IMR-90 (cell line): Measurements from ENCODE around the gene PAPLN. TPM values are rescaled to one million over a fixed set of nuclear protein-coding genes. Genes with fewer than 3 reads are reported as not detected.

Source experiments
- ATAC-seq: fragments of 200-7000 bp; cut with Tn5 transposase; 2 replicates; pipeline ENCODE4 v1.9.1; 2020; ENCODE audit warnings: low read depth, mild to moderate bottlenecking, moderate library complexity
- BruUV-seq: library from RNA; stranded (reverse); fragments of 400-500 nt; replicated peaks from 2 replicates; lab custom pipeline; 2021; lab: Mats Ljungman, UMichigan
- CTCF ChIA-PET: fragments of 300-600 bp; formaldehyde crosslinking; extraction: SDS; loops from one replicate; lab custom pipeline; 2021; ENCODE audit warnings: antibody characterized with exemption; lab: Yijun Ruan, JAX
- POLR2A ChIA-PET: fragments of 300-600 bp; sonication (Branson Sonifier 250); formaldehyde crosslinking; loops from one replicate; lab custom pipeline; 2022; ENCODE audit warnings: antibody characterized with exemption; ENCODE audit not compliant: unreplicated experiment; lab: Charles Lee
- DNase-seq: peaks from one replicate; pipeline ENCODE4 v3.0.0; 2013
- H2AFZ ChIP-seq: replicated peaks from 2 replicates; pipeline ENCODE3; 2013; ENCODE audit warnings: low read length, mild to moderate bottlenecking; ENCODE audit not compliant: poor library complexity
- H2AK5ac ChIP-seq: 2 replicates; pipeline ENCODE4 v1.6.1; 2013; ENCODE audit warnings: low read depth, low read length, inconsistent platforms
- H2AK9ac ChIP-seq: replicated peaks from 2 replicates; pipeline ENCODE3; 2013; ENCODE audit warnings: mild to moderate bottlenecking, low read depth, low read length, moderate library complexity; ENCODE audit not compliant: poor library complexity
- H2BK120ac ChIP-seq: 2 replicates; pipeline ENCODE4 v1.6.1; 2013; ENCODE audit warnings: low read depth, low read length, inconsistent platforms
- H2BK15ac ChIP-seq: 3 replicates; pipeline ENCODE4 v1.6.1; 2013; ENCODE audit warnings: low read depth, low read length, inconsistent platforms
- H2BK20ac ChIP-seq: 2 replicates; pipeline ENCODE4 v1.6.1; 2013; ENCODE audit warnings: low read depth, mild to moderate bottlenecking, inconsistent platforms, low read length, moderate library complexity
- H2BK5ac ChIP-seq: 2 replicates; pipeline ENCODE4 v1.6.1; 2013; ENCODE audit warnings: mild to moderate bottlenecking, low read depth, low read length, inconsistent platforms; ENCODE audit not compliant: poor library complexity, severe bottlenecking
- H3K14ac ChIP-seq: replicated peaks from 2 replicates; pipeline ENCODE4 v1.6.1; 2013; ENCODE audit warnings: low read depth, low read length, inconsistent platforms
- H3K18ac ChIP-seq: 2 replicates; pipeline ENCODE4 v1.6.1; 2013; ENCODE audit warnings: low read depth, low read length, control low read depth
- H3K23ac ChIP-seq: 2 replicates; pipeline ENCODE4 v1.6.1; 2013; ENCODE audit warnings: low read depth, low read length, inconsistent platforms
- H3K27ac ChIP-seq: 2 replicates; pipeline ENCODE4 v1.5.1; 2013; ENCODE audit warnings: mild to moderate bottlenecking, control low read depth, low read length; ENCODE audit not compliant: insufficient read depth
- H3K27me3 ChIP-seq: 2 replicates; pipeline ENCODE4 v1.6.1; 2013; ENCODE audit warnings: low read length; ENCODE audit not compliant: control insufficient read depth, insufficient read depth
- H3K36me3 ChIP-seq: 2 replicates; pipeline ENCODE4 v1.6.1; 2013; ENCODE audit warnings: low read length, mixed read lengths; ENCODE audit not compliant: control insufficient read depth, insufficient read depth
- H3K4ac ChIP-seq: 2 replicates; pipeline ENCODE4 v1.6.1; 2013; ENCODE audit warnings: low read depth, low read length, inconsistent platforms
- H3K4me1 ChIP-seq: 2 replicates; pipeline ENCODE4 v1.6.1; 2013; ENCODE audit warnings: low read length, mixed read lengths; ENCODE audit not compliant: control insufficient read depth, insufficient read depth
- H3K4me2 ChIP-seq: 2 replicates; pipeline ENCODE4 v1.6.1; 2013; ENCODE audit warnings: low read depth, mild to moderate bottlenecking, control low read depth, low read length, moderate library complexity
- H3K4me3 ChIP-seq: 2 replicates; pipeline ENCODE4 v1.5.1; 2013; ENCODE audit warnings: low read depth, mild to moderate bottlenecking, control low read depth, low read length, moderate library complexity; ENCODE audit not compliant: insufficient read depth
- H3K56ac ChIP-seq: 2 replicates; pipeline ENCODE4 v1.6.1; 2013; ENCODE audit warnings: low read length, inconsistent platforms; ENCODE audit not compliant: insufficient read depth; ENCODE audit errors: extremely low read depth
- H3K79me1 ChIP-seq, 2 experiments: 2 replicates each; pipeline ENCODE4 v1.6.1; 2013; ENCODE audit warnings: low read length in 2 of 2, inconsistent platforms in 1 of 2, low read depth in 1 of 2
- H3K9ac ChIP-seq: 2 replicates; pipeline ENCODE4 v1.6.1; 2013; ENCODE audit warnings: low read depth, low read length, control low read depth
- H3K9me1 ChIP-seq: 2 replicates; pipeline ENCODE4 v1.6.1; 2013; ENCODE audit warnings: low read length, inconsistent platforms; ENCODE audit not compliant: insufficient read depth
- H3K9me3 ChIP-seq: 2 replicates; pipeline ENCODE4 v1.6.1; 2013; ENCODE audit warnings: low read length; ENCODE audit not compliant: control insufficient read depth, insufficient read depth
- H4K20me1 ChIP-seq: 2 replicates; pipeline ENCODE4 v1.6.1; 2013; ENCODE audit warnings: low read length, inconsistent platforms; ENCODE audit not compliant: insufficient read depth
- H4K5ac ChIP-seq: 2 replicates; pipeline ENCODE4 v1.6.1; 2013; ENCODE audit warnings: mild to moderate bottlenecking, low read depth, low read length, control low read depth
- H4K8ac ChIP-seq, 2 experiments: 2 replicates each; pipeline ENCODE4 v1.6.1; 2013; ENCODE audit warnings: low read depth in 2 of 2, low read length in 2 of 2, control low read depth in 1 of 2, inconsistent platforms in 1 of 2
- H4K91ac ChIP-seq: 2 replicates; pipeline ENCODE4 v1.6.1; 2013; ENCODE audit warnings: low read depth, low read length, inconsistent platforms; ENCODE audit not compliant: insufficient read depth
- MAZ ChIP-seq: IDR thresholded peaks from 2 replicates; pipeline ENCODE4 v1.6.1; 2012; ENCODE audit warnings: low read depth, mild to moderate bottlenecking, low read length, improper control_type of control experiment, moderate library complexity, borderline replicate concordance
- NFE2L2 ChIP-seq: fragments of 150-350 bp; IDR thresholded peaks from 2 replicates; pipeline ENCODE4 v1.6.1; 2016; ENCODE audit warnings: low read depth, mild to moderate bottlenecking, low read length
- USF2 ChIP-seq: fragments of 150-350 bp; IDR thresholded peaks from 2 replicates; pipeline ENCODE4 v1.6.1; 2017; ENCODE audit warnings: mild to moderate bottlenecking, antibody characterized with exemption, low read length, low read depth
- WGBS, 2 experiments: methylation state at CpG; one replicate each; pipeline versions ENCODE4 v1.1.5 to v1.1.7; 2013; ENCODE audit warnings: missing lambda C conversion rate in 2 of 2; ENCODE audit not compliant: insufficient read length in 1 of 2; ENCODE audit errors: extremely low coverage in 2 of 2; 5-methylcytosine and 5-hydroxymethylcytosine counted together
- dilution Hi-C: fragments of 300-500 bp; cut with HindIII; formaldehyde crosslinking; loops from one replicate; pipeline ENCODE4 v1.14.3; 2018; ENCODE audit warnings: low sequenced_read_pairs; ENCODE audit not compliant: unreplicated experiment
- in situ Hi-C: fragments of 300-500 bp; cut with MboI; formaldehyde crosslinking; loops from 3 replicates; pipeline ENCODE4 v1.14.3; 2019; ENCODE audit warnings: low sequenced_read_pairs, inconsistent platforms, mixed read lengths
- intact Hi-C: fragments of 100-400 bp; cut with micrococcal nuclease; formaldehyde crosslinking; loops from 2 replicates; pipeline ENCODE4 v1.10.0; 2022
- polyA plus RNA-seq, 3 experiments: library from polyadenylated mRNA; depleted of rRNA; stranded (reverse); fragments of >200 nt; gene quantifications; 2 replicates each; pipeline ENCODE4 v1.2.3, GENCODE V29; 2012; ENCODE audit warnings: low replicate concordance in 1 of 3
- total RNA-seq: library from RNA; depleted of rRNA; stranded (reverse); fragments of >200 nt; gene quantifications from 2 replicates; pipeline ENCODE4 v1.2.3, GENCODE V29; 2012

Gene PAPLN
- total and polyA plus RNA-seq, 2 of the 4 experiments (the other 2 are of a cell fraction) = 0.36 to 1.2 TPM

DNA sequence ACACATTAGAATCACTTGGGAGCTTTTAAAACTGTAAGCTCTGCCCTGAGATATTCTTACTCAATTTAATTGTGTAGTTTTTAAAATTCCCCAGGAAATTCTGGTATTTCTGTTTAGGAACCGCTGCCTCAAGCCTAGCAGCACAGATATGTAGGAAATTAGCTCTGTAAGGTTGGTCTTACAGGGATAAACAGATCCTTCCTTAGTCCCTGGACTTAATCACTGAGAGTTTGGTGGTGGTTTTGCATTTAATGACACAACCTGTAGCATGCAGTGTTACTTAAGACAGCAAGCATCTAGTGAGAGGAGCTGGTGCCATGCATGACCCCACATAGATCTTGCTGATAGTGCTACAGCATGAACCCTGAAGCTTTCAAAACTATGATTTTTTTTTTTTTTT lies 19.9 kb upstream of the PAPLN start:
- POLR2A ChIA-PET = no interaction called here
- peaks cover 0 to 16% of the 10 kb centered on the region in 2 experiments; a peak in 1 of 4 replicates for H3K79me1 ChIP-seq
- TF ChIP-seq USF2 = no peak
- TF ChIP-seq MAZ = no peak
- TF ChIP-seq NFE2L2 = no peak
- H3K18ac ChIP-seq = no peak overlapping the region
- no peaks in the 10 kb centered on the region; the same call in 1 of the 2 replicates for H4K20me1 ChIP-seq
- H2AK9ac ChIP-seq = no peak overlapping the region
- no peak overlapping the region for H3K4ac ChIP-seq
- H2BK15ac ChIP-seq = no peak overlapping the region
- CTCF ChIA-PET = no interaction called here
- H3K4me1 ChIP-seq = peaks cover 6% of the 10 kb centered on the region
- H3K27me3 ChIP-seq = no peaks in the 10 kb centered on the region
- H3K56ac ChIP-seq = no peak overlapping the region
- no peak overlapping the region for H3K14ac ChIP-seq
- no peak overlapping the region for H2BK20ac ChIP-seq
- no peak overlapping the region for H2AFZ ChIP-seq
- DNase-seq (no peak), ATAC-seq (no peak)
- no peak overlapping the region for H3K4me3 ChIP-seq
- peaks cover 36% of the 10 kb centered on the region for H3K36me3 ChIP-seq
- H3K9ac ChIP-seq = no peak overlapping the region
- 0 out of 2 replicates have a peak, but pooled peaks cover 5% of the 10 kb centered on the region for H3K9me1 ChIP-seq
- intact Hi-C loops = no loop called here
- H2BK120ac ChIP-seq = no peak overlapping the region
- dilution Hi-C loops = no loop called here
- no peaks in the 10 kb centered on the region for H3K9me3 ChIP-seq
- H4K8ac ChIP-seq = no peak overlapping the region
- no peak overlapping the region for H2AK5ac ChIP-seq
- H4K5ac ChIP-seq = no peak overlapping the region
- H2BK5ac ChIP-seq = no peak overlapping the region
- WGBS, 2 experiments = no CpG with 5 or more reads among the region's 1 CpG
- H3K27ac ChIP-seq = no peak overlapping the region
- H3K4me2 ChIP-seq = no peak overlapping the region
- no TSS peak for BruUV-seq
- H3K23ac ChIP-seq = no peak overlapping the region
- in situ Hi-C loops = no loop called here
- H4K91ac ChIP-seq = no peak overlapping the region
